Endothelial cell of umbilical vein (primary cell): Measurements from ENCODE around the gene CLDN8. TPM values are rescaled to one million over a fixed set of nuclear protein-coding genes. Genes with fewer than 3 reads are reported as not detected.

Experiments
- Bru-seq: library from RNA; stranded (reverse); fragments of 400-500 nt; gene quantifications from one replicate; lab custom pipeline; 2021; lab: Mats Ljungman, UMichigan
- BruChase-seq, 2 experiments: library from RNA; stranded (reverse); fragments of 400-500 nt; gene quantifications; one replicate each; lab custom pipeline; 2021; lab: Mats Ljungman, UMichigan
- BruUV-seq: library from RNA; stranded (reverse); fragments of 400-500 nt; replicated peaks from 2 replicates; lab custom pipeline; 2021; lab: Mats Ljungman, UMichigan
- CTCF ChIA-PET: fragments of 300-600, 350-600 bp; sonication (Branson Sonifier 250); formaldehyde crosslinking; loops from one replicate; lab custom pipeline; 2021; ENCODE audit warnings: antibody characterized with exemption, inconsistent platforms; lab: Charles Lee
- POLR2A ChIA-PET: fragments of 300-600, 350-600 bp; sonication (Branson Sonifier 250); formaldehyde crosslinking; loops from one replicate; lab custom pipeline; 2021; ENCODE audit warnings: antibody characterized with exemption, inconsistent platforms; lab: Charles Lee
- DNase-seq: peaks from one replicate; pipeline ENCODE4 v3.0.0-alpha.2; 2011; ENCODE audit warnings: low read depth, low spot score
- FAIRE-seq: peaks from 2 replicates; lab custom pipeline; 2011; peaks lifted over from hg19 to GRCh38; lab: Jason Lieb, UNC
- H2AFZ ChIP-seq: 2 replicates; pipeline ENCODE4 v1.6.0; 2012; ENCODE audit warnings: low read depth, low read length, control low read depth, inconsistent platforms
- H3K27ac ChIP-seq: 2 replicates; pipeline ENCODE4 v1.5.1; 2011; ENCODE audit warnings: low read depth, mild to moderate bottlenecking, control low read depth, low read length, moderate library complexity; ENCODE audit not compliant: insufficient read depth
- H3K27me3 ChIP-seq, 2 experiments: 2 replicates each; pipeline versions ENCODE4 v1.6.0 to v1.6.1; 2011; ENCODE audit warnings: low read length in 2 of 2, mixed read lengths in 1 of 2; ENCODE audit not compliant: control insufficient read depth in 2 of 2, insufficient read depth in 2 of 2
- H3K36me3 ChIP-seq, 2 experiments: 2 replicates in 1 of 2; 3 replicates in 1 of 2; pipeline ENCODE4 v1.5.1; 2011; ENCODE audit warnings: low read length in 2 of 2, mild to moderate bottlenecking in 1 of 2, moderate library complexity in 1 of 2; ENCODE audit not compliant: control insufficient read depth in 2 of 2, insufficient read depth in 2 of 2; ENCODE audit errors: extremely low read depth in 1 of 2
- H3K4me1 ChIP-seq: 3 replicates; pipeline ENCODE4 v1.5.1; 2011; ENCODE audit warnings: mild to moderate bottlenecking, low read length; ENCODE audit not compliant: control insufficient read depth, insufficient read depth; ENCODE audit errors: extremely low read depth
- H3K4me2 ChIP-seq: 2 replicates; pipeline ENCODE4 v1.6.1; 2011; ENCODE audit warnings: low read length, control low read depth, mixed read lengths; ENCODE audit not compliant: insufficient read depth
- H3K4me3 ChIP-seq, 3 experiments: fragments of 200-600 bp in 1 of 3; sonication (generic), shearing (Covaris generic) in 1 of 3; replicated peaks in 1 of 3; 2 replicates each; pipeline ENCODE4 v1.5.1; 2011 to 2016; ENCODE audit warnings: control low read depth in 3 of 3, low read length in 3 of 3, mild to moderate bottlenecking in 2 of 3, inconsistent platforms in 1 of 3, low read depth in 1 of 3, moderate library complexity in 1 of 3; ENCODE audit not compliant: insufficient read depth in 1 of 3
- H3K79me2 ChIP-seq: 2 replicates; pipeline ENCODE4 v1.6.0; 2012; ENCODE audit warnings: low read length, inconsistent platforms; ENCODE audit not compliant: control insufficient read depth, insufficient read depth
- H3K9ac ChIP-seq: replicated peaks from 2 replicates; pipeline ENCODE3; 2011; ENCODE audit warnings: low read length, control low read depth; ENCODE audit not compliant: insufficient read depth; ENCODE audit errors: extremely low read depth
- H3K9me1 ChIP-seq: replicated peaks from 3 replicates; pipeline ENCODE4 v1.6.0; 2011; ENCODE audit warnings: mild to moderate bottlenecking, low read length; ENCODE audit not compliant: control insufficient read depth, insufficient read depth; ENCODE audit errors: extremely low read depth
- H3K9me3 ChIP-seq: replicated peaks from 2 replicates; pipeline ENCODE4 v1.5.1; 2012; ENCODE audit warnings: low read length, inconsistent platforms; ENCODE audit not compliant: control insufficient read depth, insufficient read depth
- H4K20me1 ChIP-seq: replicated peaks from 2 replicates; pipeline ENCODE3; 2011; ENCODE audit warnings: mild to moderate bottlenecking, low read length; ENCODE audit not compliant: control insufficient read depth, insufficient read depth; ENCODE audit errors: extremely low read depth
- EZH2 ChIP-seq: IDR thresholded peaks from 2 replicates; pipeline ENCODE4 v1.6.1; 2012; ENCODE audit warnings: borderline replicate concordance, low read depth, mild to moderate bottlenecking, moderate library complexity, low read length, inconsistent platforms; ENCODE audit not compliant: severe bottlenecking
- FOS ChIP-seq: IDR thresholded peaks from 2 replicates; pipeline ENCODE4 v1.6.1; 2011; ENCODE audit warnings: mild to moderate bottlenecking, low read length, moderate library complexity, borderline replicate concordance; ENCODE audit not compliant: insufficient read depth
- GATA2 ChIP-seq: IDR thresholded peaks from 2 replicates; pipeline ENCODE4 v1.7.0; 2011; ENCODE audit warnings: low read depth, mild to moderate bottlenecking, moderate library complexity, mixed read lengths, low read length; ENCODE audit not compliant: insufficient read length, insufficient read depth
- JUN ChIP-seq: IDR thresholded peaks from 2 replicates; pipeline ENCODE4 v1.6.1; 2011; ENCODE audit warnings: borderline replicate concordance, low read depth; ENCODE audit not compliant: insufficient read length, insufficient read depth
- MYC ChIP-seq: IDR thresholded peaks from one replicate; pipeline ENCODE4 v1.6.1; 2011; ENCODE audit warnings: mild to moderate bottlenecking, low read depth, low read length
- POLR2A ChIP-seq: IDR thresholded peaks from 2 replicates; pipeline ENCODE4 v1.6.1; 2012; ENCODE audit warnings: low read depth, mild to moderate bottlenecking, control low read depth, low read length
- POLR2AphosphoS5 ChIP-seq: IDR thresholded peaks from 2 replicates; pipeline ENCODE4 v1.6.1; 2012; ENCODE audit warnings: low read depth, mild to moderate bottlenecking, control low read depth, low read length, moderate library complexity; ENCODE audit not compliant: insufficient read depth
- dilution Hi-C: fragments of 300-500 bp; cut with MboI; formaldehyde crosslinking; loops from one replicate; pipeline ENCODE4 v1.15.0; 2019; ENCODE audit warnings: low sequenced_read_pairs; ENCODE audit not compliant: extremely low pct_ligation_motif_present
- intact Hi-C: fragments of 100-400 bp; cut with micrococcal nuclease; formaldehyde crosslinking; loops from one replicate; pipeline ENCODE4 v1.10.0; 2022
- long read RNA-seq: library from polyadenylated mRNA; stranded (forward); transcript quantifications from one replicate; pipeline ENCODE4 v2.0.0, GENCODE V29; 2021
- polyA minus RNA-seq, 3 experiments: library from RNA; depleted of rRNA, polyadenylated mRNA; stranded (reverse); fragments of >200 nt; gene quantifications; 1 replicate in 1 of 3; 2 replicates in 2 of 3; pipeline ENCODE4 v1.2.3, GENCODE V29; 2011
- polyA plus RNA-seq, 4 experiments: library from polyadenylated mRNA; depleted of rRNA in 3 of 4; stranded (reverse) in 3 of 4; unstranded in 1 of 4; fragments of >200 nt; gene quantifications; 2 replicates each; pipeline versions ENCODE4 v1.2.1 to v1.2.3, GENCODE V29; 2011 to 2012; ENCODE audit warnings: missing spikeins in 1 of 4
- total RNA-seq: library from RNA; stranded (reverse); gene quantifications from 2 replicates; pipeline ENCODE4 v1.2.3, GENCODE V29; 2021
- TF ChIP-seq, protein P1 (sequence below): IDR thresholded peaks from 2 replicates; pipeline ENCODE4 v1.6.1; 2011; ENCODE audit not compliant: insufficient read depth, insufficient read length
- TF ChIP-seq, protein P2 (sequence below), 2 donors: IDR thresholded peaks; 1 replicate in 1 of 2; 2 replicates in 1 of 2; pipeline ENCODE4 v1.5.1; 2011; ENCODE audit warnings: low read length in 2 of 2, mild to moderate bottlenecking in 2 of 2, moderate library complexity in 2 of 2, control low read depth in 1 of 2, inconsistent platforms in 1 of 2, low read depth in 1 of 2; ENCODE audit not compliant: insufficient read depth in 1 of 2; ENCODE audit errors: extremely low read depth in 1 of 2

The CLDN8 gene
- total RNA-seq (not detected in 2 replicates), polyA plus RNA-seq (not detected in 2 replicates), polyA minus RNA-seq (not detected in 2 replicates), Bru-seq, nascent RNA (not detected), BruChase-seq, experiment 1, labeled RNA remaining after a 6-hour chase (not detected), BruChase-seq, experiment 2, labeled RNA remaining after a 2-hour chase (not detected)
- not detected in 2 replicates for polyA plus RNA-seq (2011; cell fraction: cytosol; rRNA removed)
- polyA plus RNA-seq (2011; cell fraction: nucleus; rRNA removed) = not detected in 2 replicates
- polyA plus RNA-seq (2012) = not detected in 2 replicates
- polyA minus RNA-seq (2011; cell fraction: cytosol; rRNA and poly(A)+ RNA removed) = not detected
- not detected in 2 replicates for polyA minus RNA-seq (2011; cell fraction: nucleus; rRNA and poly(A)+ RNA removed)
- long read RNA-seq = 0 reads

DNA sequence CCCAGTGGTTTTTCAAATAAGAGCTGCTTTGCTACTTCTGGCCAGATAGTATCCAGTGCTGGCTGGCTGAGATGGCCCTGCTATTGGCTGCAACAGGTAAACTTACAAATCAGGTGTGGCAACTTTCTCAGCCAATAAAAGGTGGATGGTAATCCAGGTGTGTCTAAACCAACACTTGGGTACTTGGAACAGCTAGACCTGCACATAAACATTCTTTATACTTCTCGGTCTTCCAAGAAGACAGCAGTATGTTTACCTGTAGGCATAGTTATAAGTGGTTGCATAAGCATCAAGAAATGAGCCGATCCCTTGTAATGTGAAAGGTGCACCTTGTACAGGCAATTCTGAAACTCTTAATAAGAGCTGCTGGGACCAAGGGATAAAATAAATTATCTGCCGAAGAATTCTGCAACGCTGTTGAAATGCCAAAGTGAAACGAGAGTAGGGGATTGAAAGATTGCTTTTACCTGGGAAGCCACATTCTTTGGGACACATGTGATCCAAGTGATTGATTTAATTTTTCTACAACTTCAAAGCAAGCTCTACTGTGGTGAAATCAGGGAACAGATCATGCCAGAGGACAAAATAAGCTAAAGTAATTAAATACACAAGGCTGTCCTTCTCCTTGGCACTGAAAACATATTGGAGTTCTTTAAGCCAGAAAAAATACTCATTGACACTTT lies at the start of gene CLDN8:
CLDN8 (minus strand) TSS at position 57 of the 683 bp plus-strand sequence. CDS start 172 bp downstream, outside the sequence.
- CTCF ChIA-PET = no interaction called here
- TF ChIP-seq JUN (no peak), GATA2 (no peak), EZH2 (no peak), MYC (no peak), FOS (no peak), POLR2A (no peak), POLR2AphosphoS5 (no peak)
- TF ChIP-seq, protein P1, sequence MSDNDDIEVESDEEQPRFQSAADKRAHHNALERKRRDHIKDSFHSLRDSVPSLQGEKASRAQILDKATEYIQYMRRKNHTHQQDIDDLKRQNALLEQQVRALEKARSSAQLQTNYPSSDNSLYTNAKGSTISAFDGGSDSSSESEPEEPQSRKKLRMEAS = no peak
- TF ChIP-seq, protein P2, sequence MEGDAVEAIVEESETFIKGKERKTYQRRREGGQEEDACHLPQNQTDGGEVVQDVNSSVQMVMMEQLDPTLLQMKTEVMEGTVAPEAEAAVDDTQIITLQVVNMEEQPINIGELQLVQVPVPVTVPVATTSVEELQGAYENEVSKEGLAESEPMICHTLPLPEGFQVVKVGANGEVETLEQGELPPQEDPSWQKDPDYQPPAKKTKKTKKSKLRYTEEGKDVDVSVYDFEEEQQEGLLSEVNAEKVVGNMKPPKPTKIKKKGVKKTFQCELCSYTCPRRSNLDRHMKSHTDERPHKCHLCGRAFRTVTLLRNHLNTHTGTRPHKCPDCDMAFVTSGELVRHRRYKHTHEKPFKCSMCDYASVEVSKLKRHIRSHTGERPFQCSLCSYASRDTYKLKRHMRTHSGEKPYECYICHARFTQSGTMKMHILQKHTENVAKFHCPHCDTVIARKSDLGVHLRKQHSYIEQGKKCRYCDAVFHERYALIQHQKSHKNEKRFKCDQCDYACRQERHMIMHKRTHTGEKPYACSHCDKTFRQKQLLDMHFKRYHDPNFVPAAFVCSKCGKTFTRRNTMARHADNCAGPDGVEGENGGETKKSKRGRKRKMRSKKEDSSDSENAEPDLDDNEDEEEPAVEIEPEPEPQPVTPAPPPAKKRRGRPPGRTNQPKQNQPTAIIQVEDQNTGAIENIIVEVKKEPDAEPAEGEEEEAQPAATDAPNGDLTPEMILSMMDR (IDR thresholded peaks at IDR 0.05; ENCODE audit: extremely low read depth in 1 of 2, insufficient read depth in 1 of 2, low read depth in 1 of 2, low read length in 2 of 2) = no peak
- Histone ChIP-seq H3K4me1 (no peaks in the 10 kb centered on the region), H3K4me3 (no peak within 1 kb of the TSS), H3K79me2 (no peaks in the 10 kb centered on the region), H3K27me3 (no peaks in the 10 kb centered on the region), H3K36me3 (no peaks in the 10 kb centered on the region), H3K9me1 (no peaks in the 10 kb centered on the region), H2AFZ (no peak within 1 kb of the TSS), H3K27ac (no peak within 1 kb of the TSS), H3K9ac (no peak within 1 kb of the TSS), H4K20me1 (no peaks in the 10 kb centered on the region), H3K4me2 (no peak within 1 kb of the TSS), H3K9me3 (no peaks in the 10 kb centered on the region)
- DNase-seq = no peak
- no peak for FAIRE-seq
- dilution Hi-C loops = no loop called here
- intact Hi-C loops = no loop called here
- POLR2A ChIA-PET = no interaction called here
- BruUV-seq = no TSS peak
